HepG2 (cell line): Measurements from ENCODE around the gene RAB38. TPM values are rescaled to one million over a fixed set of nuclear protein-coding genes. Genes with fewer than 3 reads are reported as not detected.

Source experiments
- ATAC-seq: fragments of 200-7000 bp; cut with Tn5 transposase; 3 replicates; pipeline ENCODE4 v1.9.1; 2020; ENCODE audit warnings: mild to moderate bottlenecking, moderate library complexity
- BruUV-seq: library from RNA; stranded (reverse); fragments of 400-500 nt; replicated peaks from 2 replicates; lab custom pipeline; 2021; lab: Mats Ljungman, UMichigan
- CTCF ChIA-PET: fragments of 300-600 bp; formaldehyde crosslinking; extraction: SDS; loops from one replicate; lab custom pipeline; 2021; ENCODE audit warnings: low total read pairs, inconsistent platforms, low intra/inter-chr PET ratio; lab: Yijun Ruan, JAX
- POLR2A ChIA-PET: fragments of 350-600 bp; sonication (Branson Sonifier 250); formaldehyde crosslinking; loops from one replicate; lab custom pipeline; 2020; ENCODE audit warnings: antibody characterized with exemption, inconsistent platforms; lab: Yijun Ruan, JAX
- DNase-seq: peaks from one replicate; pipeline ENCODE4 v3.0.0-alpha.2; 2015; ENCODE audit warnings: low spot score
- FAIRE-seq: peaks from 3 replicates; lab custom pipeline; 2011; peaks lifted over from hg19 to GRCh38; lab: Jason Lieb, UNC
- H2AFZ ChIP-seq: one replicate; pipeline ENCODE4 v1.6.1; 2011; ENCODE audit warnings: low read length, inconsistent platforms
- H3K27ac ChIP-seq: fragments of 300-600 bp; 3 replicates; pipeline ENCODE4 v1.8.0; 2011; ENCODE audit warnings: mixed run types, mild to moderate bottlenecking, mixed read lengths, low read length, inconsistent platforms; ENCODE audit not compliant: insufficient read depth; ENCODE audit errors: extremely low read length
- H3K27me3 ChIP-seq, 2 experiments: fragments of 200-600 bp in 1 of 2; 2 replicates in 1 of 2; 3 replicates in 1 of 2; pipeline versions ENCODE4 v1.6.0 to v1.8.0; 2011; ENCODE audit warnings: low read length in 2 of 2, mild to moderate bottlenecking in 2 of 2, moderate library complexity in 2 of 2, inconsistent platforms in 1 of 2; ENCODE audit not compliant: insufficient read depth in 2 of 2, control insufficient read depth in 1 of 2
- H3K36me3 ChIP-seq, 2 experiments: fragments of 200-600 bp in 1 of 2; replicated peaks in 1 of 2; 2 replicates in 1 of 2; 3 replicates in 1 of 2; pipeline versions ENCODE4 v1.5.1 to v1.8.0; 2011; ENCODE audit warnings: low read length in 2 of 2, inconsistent platforms in 1 of 2; ENCODE audit not compliant: insufficient read depth in 2 of 2, control insufficient read depth in 1 of 2
- H3K4me1 ChIP-seq: 2 replicates; pipeline ENCODE4 v1.5.1; 2012; ENCODE audit warnings: low read length, inconsistent platforms; ENCODE audit not compliant: insufficient read depth
- H3K4me2 ChIP-seq: 2 replicates; pipeline ENCODE4 v1.6.0; 2011; ENCODE audit warnings: low read depth, low read length, inconsistent platforms
- H3K4me3 ChIP-seq, 3 experiments: fragments of 200-600 bp in 1 of 3; sonication (generic), shearing (Covaris generic) in 1 of 3; replicated peaks in 1 of 3; 2 replicates each; pipeline ENCODE4 v1.5.1; 2011 to 2016; ENCODE audit warnings: low read length in 3 of 3, inconsistent platforms in 2 of 3, low read depth in 2 of 3, mild to moderate bottlenecking in 2 of 3, control low read depth in 1 of 3, mixed read lengths in 1 of 3; ENCODE audit not compliant: insufficient read depth in 1 of 3
- H3K79me2 ChIP-seq: one replicate; pipeline ENCODE4 v1.6.1; 2011; ENCODE audit warnings: low read length, inconsistent platforms; ENCODE audit not compliant: insufficient read depth
- H3K9ac ChIP-seq: 2 replicates; pipeline ENCODE4 v1.6.0; 2011; ENCODE audit warnings: mild to moderate bottlenecking, low read depth, low read length, inconsistent platforms; ENCODE audit not compliant: insufficient read depth
- H3K9me3 ChIP-seq: 2 replicates; pipeline ENCODE4 v1.5.1; 2012; ENCODE audit warnings: mild to moderate bottlenecking, low read length
- H4K20me1 ChIP-seq: 2 replicates; pipeline ENCODE4 v1.6.0; 2011; ENCODE audit warnings: inconsistent platforms, mild to moderate bottlenecking, low read length, moderate library complexity; ENCODE audit not compliant: insufficient read depth
- CEBPB ChIP-seq: IDR thresholded peaks from 2 replicates; pipeline ENCODE4 v1.6.1; 2011; ENCODE audit warnings: low read depth, low read length, improper control_type of control experiment, borderline replicate concordance
- DR1 ChIP-seq: sonication (generic); formaldehyde crosslinking; IDR thresholded peaks from 2 replicates; pipeline ENCODE4 v1.8.0; 2021; ENCODE audit warnings: mild to moderate bottlenecking, missing genetic modification reagents, inconsistent platforms
- HIVEP1 ChIP-seq: sonication (generic); formaldehyde crosslinking; IDR thresholded peaks from 2 replicates; pipeline ENCODE4 v1.4.0; 2020; ENCODE audit warnings: mild to moderate bottlenecking, missing genetic modification reagents
- JUN ChIP-seq: sonication (generic); formaldehyde crosslinking; IDR thresholded peaks from 2 replicates; pipeline ENCODE4 v1.4.0; 2020; ENCODE audit warnings: mild to moderate bottlenecking, missing genetic modification reagents
- RBAK ChIP-seq: sonication (generic); formaldehyde crosslinking; IDR thresholded peaks from 2 replicates; pipeline ENCODE4 v1.5.1; 2020; ENCODE audit warnings: mild to moderate bottlenecking, missing genetic modification reagents
- ZNF33A ChIP-seq: sonication (generic); formaldehyde crosslinking; IDR thresholded peaks from 2 replicates; pipeline ENCODE4 v1.5.1; 2020; ENCODE audit warnings: missing genetic modification reagents, mild to moderate bottlenecking, moderate library complexity, borderline replicate concordance
- WGBS: methylation state at CpG from one replicate; pipeline ENCODE4 v1.1.6; 2017; ENCODE audit warnings: low lambda C conversion rate; 5-methylcytosine and 5-hydroxymethylcytosine counted together
- in situ Hi-C: cut with HindIII; loops from 2 replicates; pipeline ENCODE4 v1.10.0; 2017; ENCODE audit warnings: low pct_unique_long_range_greater_than_20kb; ENCODE audit not compliant: extremely low pct_ligation_motif_present
- intact Hi-C: fragments of 100-400 bp; cut with micrococcal nuclease; formaldehyde crosslinking; loops from one replicate; pipeline ENCODE4 v1.10.0; 2022; ENCODE audit not compliant: unreplicated experiment
- polyA plus RNA-seq, 8 experiments: library from polyadenylated mRNA; depleted of rRNA in 3 of 8; stranded (reverse) in 7 of 8; unstranded in 1 of 8; fragments of >200 nt; fragmentation: Illumina TruSeq in 4 of 8; extraction: Trizol in 4 of 8; gene quantifications; 2 replicates each; pipeline versions ENCODE4 v1.2.1 to v1.2.3, GENCODE V29; 2011 to 2016; ENCODE audit warnings: low read depth in 4 of 8, missing spikeins in 1 of 8, mixed read lengths in 1 of 8; ENCODE audit not compliant: insufficient read depth in 1 of 8
- total RNA-seq, 5 experiments: library from RNA; depleted of rRNA; stranded (reverse); fragments of >200 nt; fragmentation: Illumina TruSeq; extraction: Trizol; gene quantifications; 2 replicates each; pipeline ENCODE4 v1.2.3, GENCODE V29; 2016; ENCODE audit warnings: low read depth in 1 of 5

RAB38 gene
- total and polyA plus RNA-seq, 2 of the 13 experiments (the other 11 are each of a cell fraction or from before 2014, with no cell fraction given), result 0.13 to 0.30 TPM

GRCh38 chr11:88212300-88212699 is 37.1 kb upstream of the RAB38 start:
- BruUV-seq, result no TSS peak

GRCh38 chr11:88208745-88209144 is 33.5 kb upstream of the RAB38 start:
- Histone ChIP-seq H3K27me3 (no peaks in the 10 kb centered on the region), H3K9me3 (no peaks in the 10 kb centered on the region), H3K27ac (no peak overlapping the region), H3K4me3 (no peak overlapping the region), H3K36me3 (no peaks in the 10 kb centered on the region), H3K9ac (no peak overlapping the region), H3K79me2 (no peaks in the 10 kb centered on the region), H3K4me1 (no peaks in the 10 kb centered on the region), H4K20me1 (no peaks in the 10 kb centered on the region), H2AFZ (no peak overlapping the region), H3K4me2 (no peak overlapping the region)
- CTCF ChIA-PET, result no interaction called here
- ATAC-seq (no peak), DNase-seq (no peak), FAIRE-seq (no peak)
- POLR2A ChIA-PET, result no interaction called here
- 0% methylated on average over 2 of the region's 2 CpGs for WGBS
- no TSS peak for BruUV-seq
- TF ChIP-seq ZNF33A (CRISPR knock-in tag), result no peak
- TF ChIP-seq CEBPB, result peak; percentile 25; the same call in 1 of the 2 replicates
- no peak for TF ChIP-seq RBAK (CRISPR knock-in tag)
- TF ChIP-seq HIVEP1, result no peak
- no peak for TF ChIP-seq JUN (CRISPR knock-in tag)
- in situ Hi-C loops (no loop called here), intact Hi-C loops (no loop called here)

More at GRCh38 chr11:88212300-88212699, 37.1 kb upstream of the RAB38 start:
- TF ChIP-seq DR1 (CRISPR knock-in tag), result no peak
- FAIRE-seq, result no peak
- Histone ChIP-seq H2AFZ (no peak overlapping the region), H3K4me2 (no peak overlapping the region), H3K27me3 (no peaks in the 10 kb centered on the region), H3K4me3 (no peak overlapping the region), H4K20me1 (no peaks in the 10 kb centered on the region), H3K4me1 (no peaks in the 10 kb centered on the region), H3K27ac (no peak overlapping the region), H3K36me3 (no peaks in the 10 kb centered on the region), H3K9ac (no peak overlapping the region), H3K79me2 (no peaks in the 10 kb centered on the region), H3K9me3 (no peaks in the 10 kb centered on the region)
- intact Hi-C loops (no loop called here), in situ Hi-C loops (no loop called here)
- POLR2A ChIA-PET, result no interaction called here
- WGBS, result 0% methylated on average over 1 of the region's 1 CpG
- no peak for DNase-seq
- ATAC-seq, result no peak
- CTCF ChIA-PET, result no interaction called here
